BLaER1 (cell line): ENCODE measurements around the gene EPHB2.
"Not testable (repeated sequence)": the region's sequence is repeated elsewhere in the genome, so short reads cannot be mapped to it uniquely, and the experiment has no call there.

Source experiments
- H3K27ac ChIP-seq: shearing (Covaris generic); formaldehyde crosslinking; 2 replicates; pipeline ENCODE4 v1.8.1; 2022
- H3K27me3 ChIP-seq: shearing (Covaris generic); formaldehyde crosslinking; 2 replicates; pipeline ENCODE4 v1.8.1; 2022
- H3K36me3 ChIP-seq: shearing (Covaris generic); formaldehyde crosslinking; 2 replicates; pipeline ENCODE4 v1.8.1; 2022
- H3K4me1 ChIP-seq: shearing (Covaris generic); formaldehyde crosslinking; 2 replicates; pipeline ENCODE4 v1.8.1; 2022
- H3K4me2 ChIP-seq: shearing (Covaris generic); formaldehyde crosslinking; 2 replicates; pipeline ENCODE4 v1.8.1; 2022
- H3K4me3 ChIP-seq: shearing (Covaris generic); formaldehyde crosslinking; 2 replicates; pipeline ENCODE4 v1.8.1; 2022
- H3K9ac ChIP-seq: shearing (Covaris generic); formaldehyde crosslinking; 2 replicates; pipeline ENCODE4 v1.8.1; 2022
- H3K9me3 ChIP-seq: shearing (Covaris generic); formaldehyde crosslinking; 2 replicates; pipeline ENCODE4 v1.8.1; 2022
- H4K20me1 ChIP-seq: shearing (Covaris generic); formaldehyde crosslinking; 2 replicates; pipeline ENCODE4 v1.8.1; 2022
- Cebpa-rat ChIP-seq: shearing (Covaris generic); IDR thresholded peaks from 2 replicates; pipeline ENCODE4 v1.8.1; 2022

EPHB2 gene

DNA sequence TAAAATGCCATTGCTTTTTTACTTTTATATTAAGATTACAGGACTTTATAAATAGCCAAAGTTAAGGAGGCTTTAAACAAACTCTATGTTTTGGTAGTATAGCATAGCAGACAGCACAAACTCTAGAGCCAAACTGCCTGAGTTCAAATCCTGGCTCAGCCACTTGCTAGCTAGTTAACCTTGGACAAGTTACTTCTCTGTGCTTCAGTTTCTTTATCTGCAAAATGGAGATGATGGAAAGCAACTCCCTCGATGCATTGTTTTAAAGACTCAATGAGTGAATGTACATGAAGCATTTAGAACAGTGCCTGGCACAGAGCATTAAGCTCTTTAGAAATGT, 36.3 kb upstream of the EPHB2 start:
- Histone ChIP-seq H3K4me2 (no peak overlapping the region), H3K9ac (no peak overlapping the region), H3K36me3 (no peaks in the 10 kb centered on the region), H3K27ac (no peak overlapping the region), H3K9me3 (no peaks in the 10 kb centered on the region), H3K4me3 (no peak overlapping the region), H4K20me1 (no peaks in the 10 kb centered on the region), H3K27me3 (no peaks in the 10 kb centered on the region), H3K4me1 (no peaks in the 10 kb centered on the region)
- TF ChIP-seq Cebpa-rat, result no peak

DNA sequence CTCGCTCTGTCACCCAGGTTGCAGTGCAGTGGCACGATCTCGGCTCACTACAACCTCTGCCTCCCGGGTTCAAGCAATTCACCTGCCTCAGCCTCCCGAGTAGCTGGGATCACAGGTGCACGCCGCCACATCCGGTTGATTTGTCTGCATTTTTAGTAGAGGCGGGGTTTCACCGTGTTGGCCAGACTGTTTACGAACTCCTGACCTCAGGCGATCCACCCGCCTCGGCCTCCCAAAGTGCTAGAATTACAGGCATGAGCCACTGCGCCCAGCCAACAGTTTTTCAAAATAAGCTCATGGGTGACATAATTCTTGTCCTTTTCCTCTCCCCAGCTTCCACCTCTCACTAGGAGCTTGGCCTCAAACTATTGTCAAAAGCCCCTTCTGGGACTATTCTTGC, 34.5 kb upstream of the EPHB2 start:
- not testable (repeated sequence) for H3K4me2 ChIP-seq, H3K4me1 ChIP-seq

DNA sequence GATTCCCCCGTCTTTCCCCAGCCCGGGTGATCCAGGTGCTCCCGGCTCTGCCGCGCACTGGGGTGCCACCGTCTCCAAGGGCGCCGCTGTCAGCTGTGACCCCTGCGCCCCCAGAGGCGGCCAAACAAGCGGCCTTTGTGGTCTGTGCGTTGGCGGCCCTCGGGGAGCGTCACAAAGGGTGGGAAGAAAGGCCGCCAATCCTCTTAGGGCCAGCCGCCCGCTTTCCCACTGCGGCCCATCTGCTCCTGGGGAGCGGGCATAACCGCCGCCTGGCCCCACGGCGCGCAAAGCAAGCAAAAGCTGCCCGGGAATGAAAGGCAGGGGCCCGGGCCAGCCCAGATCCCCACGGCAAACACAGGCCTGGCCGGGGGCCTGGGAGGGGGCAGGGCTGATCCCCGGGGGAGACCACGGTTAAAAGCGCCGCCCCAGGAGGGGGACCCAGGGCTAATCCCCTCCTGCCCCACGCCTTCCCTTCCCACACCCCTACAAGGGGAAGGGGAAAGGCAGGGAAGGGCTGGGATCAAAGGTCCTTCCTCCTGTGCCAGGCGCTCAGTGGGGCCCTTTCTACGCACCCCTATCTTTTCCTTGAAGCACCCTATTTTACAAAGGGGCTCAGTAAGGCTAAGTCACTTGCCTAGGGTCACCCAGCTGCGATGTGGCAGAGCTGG, 33.6 kb upstream of the EPHB2 start:
- Histone ChIP-seq H3K4me2 (no peak overlapping the region), H3K9me3 (no peaks in the 10 kb centered on the region), H3K4me1 (no peaks in the 10 kb centered on the region), H3K27me3 (no peaks in the 10 kb centered on the region), H3K27ac (no peak overlapping the region), H3K36me3 (no peaks in the 10 kb centered on the region), H3K4me3 (no peak overlapping the region), H3K9ac (no peak overlapping the region), H4K20me1 (no peaks in the 10 kb centered on the region)
- TF ChIP-seq Cebpa-rat, result no peak

More for the DNA sequence above, 34.5 kb upstream of the EPHB2 start:
- H3K9me3 ChIP-seq, H3K36me3 ChIP-seq, H3K4me3 ChIP-seq, H4K20me1 ChIP-seq, H3K27me3 ChIP-seq, H3K27ac ChIP-seq, H3K9ac ChIP-seq: not testable (repeated sequence)

DNA sequence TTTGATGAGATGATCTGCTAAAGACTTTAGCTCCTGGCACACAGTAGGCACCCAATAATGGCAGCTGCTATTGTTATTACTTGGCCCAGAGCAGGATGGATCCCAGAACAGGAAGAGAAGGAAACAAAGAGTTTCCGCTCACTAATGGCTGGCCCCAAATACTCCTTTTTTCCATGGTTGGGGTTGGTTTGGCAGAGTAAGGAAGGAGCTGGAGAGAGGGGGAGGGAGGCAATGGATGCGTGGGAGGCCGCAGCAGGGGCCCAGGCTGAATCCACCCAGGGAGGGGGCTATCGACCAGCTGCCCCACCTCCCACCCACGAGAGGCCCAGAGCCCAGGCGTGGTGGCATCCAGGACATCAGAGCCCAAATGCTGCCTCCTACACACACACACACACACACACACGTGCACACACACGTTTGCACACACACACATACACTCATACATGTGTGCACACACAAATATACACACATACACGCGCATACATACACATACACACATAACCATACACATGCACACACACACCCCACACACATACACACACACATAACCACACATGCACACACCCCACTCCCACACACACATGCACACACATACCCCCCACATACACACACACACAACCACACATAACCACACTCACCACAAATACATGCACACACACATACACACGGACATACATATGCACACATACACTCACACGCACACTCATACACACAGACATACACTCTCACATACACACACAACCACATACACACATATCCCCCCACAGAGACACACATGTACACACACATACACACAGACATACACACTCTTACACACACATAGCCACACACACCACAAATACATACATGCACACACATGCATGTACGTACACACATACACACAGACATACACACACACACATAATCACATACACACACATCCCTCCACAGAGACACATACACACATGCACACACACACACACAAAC, 32.4 kb upstream of the EPHB2 start:
- Histone ChIP-seq H3K9me3 (no peaks in the 10 kb centered on the region), H3K9ac (no peak overlapping the region), H3K4me2 (no peak overlapping the region), H4K20me1 (no peaks in the 10 kb centered on the region), H3K27ac (no peak overlapping the region), H3K4me1 (no peaks in the 10 kb centered on the region), H3K4me3 (no peak overlapping the region), H3K36me3 (no peaks in the 10 kb centered on the region), H3K27me3 (no peaks in the 10 kb centered on the region)
- no peak for TF ChIP-seq Cebpa-rat

DNA sequence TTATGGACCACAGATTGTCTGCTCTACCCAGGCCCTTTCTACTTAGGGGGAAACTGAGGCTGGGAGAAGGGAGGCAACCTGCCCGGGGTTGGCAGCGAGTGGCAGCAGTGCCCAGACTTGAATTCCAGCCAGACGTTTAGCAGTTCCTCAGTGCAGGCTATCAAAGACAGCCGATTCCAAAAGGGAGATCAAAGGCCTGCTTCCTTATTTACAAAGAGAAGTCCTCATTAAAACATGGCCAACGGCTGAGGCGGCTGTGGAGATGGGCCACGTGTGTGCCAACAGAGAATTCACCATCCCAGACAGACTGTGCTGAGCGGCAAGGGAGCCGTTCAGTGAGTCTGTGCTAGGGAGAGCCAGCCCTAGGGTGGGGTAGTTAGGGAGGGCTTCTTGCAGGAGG, 29.9 kb upstream of the EPHB2 start:
- Histone ChIP-seq H3K9ac (no peak overlapping the region), H4K20me1 (no peaks in the 10 kb centered on the region), H3K27ac (no peak overlapping the region), H3K4me1 (no peaks in the 10 kb centered on the region), H3K4me2 (no peak overlapping the region), H3K9me3 (no peaks in the 10 kb centered on the region), H3K4me3 (no peak overlapping the region), H3K36me3 (no peaks in the 10 kb centered on the region), H3K27me3 (no peaks in the 10 kb centered on the region)
- TF ChIP-seq Cebpa-rat, result no peak

DNA sequence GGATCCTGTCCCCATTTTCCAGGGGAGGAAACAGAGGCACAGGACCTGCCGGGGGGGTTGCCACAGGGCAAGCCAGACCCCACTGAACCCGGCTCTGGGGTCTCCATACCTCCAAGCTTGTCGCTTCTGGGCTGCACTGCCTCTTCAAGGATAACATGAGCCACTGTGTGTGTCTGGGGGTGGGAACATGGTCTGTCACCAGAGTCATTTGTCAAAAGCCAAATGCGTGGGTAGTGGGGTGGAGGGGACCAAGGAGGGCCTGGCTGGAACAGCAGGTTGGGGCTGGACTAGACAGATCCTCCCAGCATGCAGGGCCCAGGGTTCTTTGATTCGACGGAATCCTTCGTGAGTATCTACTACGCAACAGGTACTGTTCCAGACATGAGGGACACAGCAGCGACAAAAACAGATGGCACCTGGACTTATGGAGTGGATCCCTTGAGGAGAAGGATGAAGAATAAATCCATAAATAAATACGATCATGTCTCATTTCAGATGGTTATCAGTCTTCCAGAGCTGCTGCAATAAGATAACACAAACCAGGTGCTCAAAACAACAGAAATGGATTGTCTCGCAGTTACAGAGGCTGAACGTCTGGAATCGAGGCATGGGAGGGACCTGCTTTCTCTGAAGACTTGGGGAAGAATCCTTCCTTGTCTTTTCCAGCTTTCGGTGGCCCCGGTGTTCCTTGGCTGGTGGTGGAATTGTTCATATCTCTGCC, 28.9 kb upstream of the EPHB2 start:
- Histone ChIP-seq H3K4me2 (no peak overlapping the region), H3K27me3 (no peaks in the 10 kb centered on the region), H3K4me1 (no peaks in the 10 kb centered on the region), H3K27ac (no peak overlapping the region), H4K20me1 (no peaks in the 10 kb centered on the region), H3K36me3 (no peaks in the 10 kb centered on the region), H3K9ac (no peak overlapping the region), H3K9me3 (no peaks in the 10 kb centered on the region), H3K4me3 (no peak overlapping the region)
- TF ChIP-seq Cebpa-rat, result no peak

DNA sequence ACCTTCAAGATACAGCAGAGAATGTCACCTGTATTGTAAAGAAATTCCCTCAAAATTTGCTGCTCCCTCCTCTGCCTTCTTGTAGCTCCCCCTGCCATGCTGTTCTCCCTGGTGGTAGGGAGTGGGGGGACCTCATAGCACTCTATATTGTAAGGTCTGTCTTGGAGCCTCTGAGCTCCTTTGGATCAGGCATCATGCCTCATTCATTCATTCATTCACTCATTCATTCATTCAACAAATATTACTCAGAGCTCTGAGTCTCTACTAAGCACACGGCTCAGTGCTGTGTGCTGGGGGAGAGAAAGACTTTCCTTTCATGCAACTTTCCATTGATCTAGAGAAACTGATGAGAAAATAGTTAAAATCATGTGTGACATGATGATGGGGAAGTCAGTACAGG, 27.1 kb upstream of the EPHB2 start:
- H3K9ac ChIP-seq, result no peak overlapping the region
- H3K27ac ChIP-seq, result no peak overlapping the region

DNA sequence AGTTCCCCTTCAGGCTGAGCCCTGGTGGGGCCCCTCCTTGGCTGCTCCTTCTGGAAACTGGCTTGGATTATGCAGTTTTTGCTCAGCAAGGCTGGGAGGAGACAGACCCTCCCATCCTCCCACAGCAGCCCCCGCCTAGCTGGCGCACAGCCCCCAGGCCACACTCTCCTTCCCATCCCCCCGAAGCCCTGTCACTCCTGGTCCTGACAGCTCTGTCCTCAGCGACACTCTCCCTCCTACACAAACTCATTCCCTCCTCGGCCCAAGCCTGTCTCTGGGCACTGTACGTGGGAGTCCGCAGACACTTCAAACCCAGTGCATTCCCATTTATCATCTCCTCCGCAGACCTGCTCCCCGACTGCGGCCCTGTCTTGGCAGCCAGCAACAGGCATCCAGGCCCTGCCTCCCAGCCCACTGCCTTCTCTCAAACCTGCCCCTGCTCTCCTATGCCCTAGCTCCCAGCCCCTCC, 25.0 kb upstream of the EPHB2 start:
- TF ChIP-seq Cebpa-rat, result no peak
- no peaks in the 10 kb centered on the region for H3K27me3 ChIP-seq
- H4K20me1 ChIP-seq, result no peaks in the 10 kb centered on the region
- H3K9me3 ChIP-seq, result no peaks in the 10 kb centered on the region
- H3K27ac ChIP-seq, result no peak overlapping the region
- H3K9ac ChIP-seq, result no peak overlapping the region
- H3K4me1 ChIP-seq, result no peaks in the 10 kb centered on the region
- no peak overlapping the region for H3K4me2 ChIP-seq
- no peak overlapping the region for H3K4me3 ChIP-seq
- no peaks in the 10 kb centered on the region for H3K36me3 ChIP-seq

More for the DNA sequence above, 27.1 kb upstream of the EPHB2 start:
- H3K36me3 ChIP-seq, result no peaks in the 10 kb centered on the region
- no peaks in the 10 kb centered on the region for H3K27me3 ChIP-seq
- no peak overlapping the region for H3K4me2 ChIP-seq
- H3K9me3 ChIP-seq, result no peaks in the 10 kb centered on the region
- TF ChIP-seq Cebpa-rat, result no peak
- no peak overlapping the region for H3K4me3 ChIP-seq
- no peaks in the 10 kb centered on the region for H3K4me1 ChIP-seq
- H4K20me1 ChIP-seq, result no peaks in the 10 kb centered on the region

DNA sequence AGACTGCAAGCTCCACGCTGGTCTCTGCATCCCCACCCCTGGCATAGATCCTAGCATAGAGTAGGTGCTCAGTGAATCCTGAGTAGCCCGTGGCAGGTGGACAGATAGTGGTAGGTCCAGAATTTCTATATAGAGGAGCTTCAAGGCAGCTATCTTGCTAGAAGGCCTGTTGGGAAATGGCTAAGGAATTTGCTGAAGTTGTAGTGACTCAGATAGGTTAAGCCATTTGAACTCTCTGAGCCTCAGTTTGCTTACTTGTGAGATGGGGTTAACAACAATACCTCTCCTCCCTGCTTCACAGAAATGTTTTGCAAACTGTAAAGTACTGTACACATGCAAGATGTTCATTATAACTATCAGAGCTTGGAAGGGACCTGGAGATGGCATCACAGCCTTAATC, 23.4 kb upstream of the EPHB2 start:
- H3K4me2 ChIP-seq, result no peak overlapping the region
- H3K27ac ChIP-seq, result no peak overlapping the region
- no peak overlapping the region for H3K4me3 ChIP-seq
- no peak overlapping the region for H3K9ac ChIP-seq
- H3K36me3 ChIP-seq, result no peaks in the 10 kb centered on the region
- H4K20me1 ChIP-seq, result no peaks in the 10 kb centered on the region
- no peak for TF ChIP-seq Cebpa-rat
- no peaks in the 10 kb centered on the region for H3K9me3 ChIP-seq
- H3K4me1 ChIP-seq, result no peaks in the 10 kb centered on the region
- H3K27me3 ChIP-seq, result no peaks in the 10 kb centered on the region

DNA sequence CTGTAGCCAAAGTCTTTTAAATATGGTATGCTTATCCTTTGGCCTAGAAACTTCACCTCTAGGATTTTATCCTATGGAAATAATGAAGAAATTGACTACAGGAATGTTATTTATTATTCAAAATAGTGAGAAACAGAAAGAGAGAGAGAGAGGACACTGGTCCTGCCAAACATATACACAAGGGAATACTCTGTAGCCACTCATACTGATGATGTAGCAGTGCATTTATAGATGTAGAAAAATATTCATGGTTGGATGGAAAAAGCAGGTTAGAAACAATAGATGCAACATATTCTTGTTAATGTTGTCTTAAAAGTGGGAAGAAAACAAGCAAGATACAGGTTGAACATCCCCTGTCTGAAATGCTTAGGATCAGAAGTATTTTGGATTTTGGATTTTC, 22.2 kb upstream of the EPHB2 start:
- no peak overlapping the region for H3K27ac ChIP-seq
- H3K9me3 ChIP-seq, result no peaks in the 10 kb centered on the region
- H3K4me3 ChIP-seq, result no peak overlapping the region
- no peaks in the 10 kb centered on the region for H3K4me1 ChIP-seq
- no peak for TF ChIP-seq Cebpa-rat
- no peak overlapping the region for H3K4me2 ChIP-seq
- H3K36me3 ChIP-seq, result no peaks in the 10 kb centered on the region
- no peaks in the 10 kb centered on the region for H4K20me1 ChIP-seq
- H3K9ac ChIP-seq, result no peak overlapping the region
- no peaks in the 10 kb centered on the region for H3K27me3 ChIP-seq
